Lung (tissue), 12 donors: ENCODE measurements around the gene CCDC175. TPM values are rescaled to one million over a fixed set of nuclear protein-coding genes. Genes with fewer than 3 reads are reported as not detected.
A peak's percentile ranks its signal among the peaks of the same experiment; 100 is the strongest.

Source experiments
- ATAC-seq: fragments of 200-7000 bp; cut with Tn5 transposase; one replicate; pipeline ENCODE4 v1.9.1; 2020; ENCODE audit warnings: moderate number of reproducible peaks; ENCODE audit not compliant: insufficient read depth, low FRiP score
- DNase-seq, 3 donors: peaks; one replicate each; pipeline ENCODE4 v3.0.0-alpha.2; 2013 to 2017
- H3K27ac ChIP-seq, 2 donors: one replicate each; pipeline ENCODE4 v1.5.1; 2013; ENCODE audit warnings: mild to moderate bottlenecking in 2 of 2, moderate library complexity in 2 of 2, control low read depth in 1 of 2, inconsistent platforms in 1 of 2, low read depth in 1 of 2, low read length in 1 of 2
- H3K27me3 ChIP-seq, 3 donors: one replicate each; pipeline ENCODE4 v1.5.1; 2013; ENCODE audit warnings: low read length in 2 of 3; ENCODE audit not compliant: control insufficient read depth in 3 of 3, insufficient read depth in 3 of 3
- H3K36me3 ChIP-seq, 4 donors: one replicate each; pipeline ENCODE4 v1.5.1; 2013; ENCODE audit warnings: low read length in 4 of 4, mild to moderate bottlenecking in 1 of 4, moderate library complexity in 1 of 4; ENCODE audit not compliant: control insufficient read depth in 4 of 4, insufficient read depth in 4 of 4
- H3K4me1 ChIP-seq, 5 donors: one replicate each; pipeline ENCODE4 v1.5.1; 2013; ENCODE audit warnings: low read length in 5 of 5, mild to moderate bottlenecking in 2 of 5, moderate library complexity in 1 of 5; ENCODE audit not compliant: control insufficient read depth in 5 of 5, insufficient read depth in 5 of 5
- H3K4me3 ChIP-seq: one replicate; pipeline ENCODE4 v1.5.1; 2013; ENCODE audit warnings: mild to moderate bottlenecking, control low read depth, moderate library complexity
- H3K9ac ChIP-seq, 2 donors: one replicate each; pipeline ENCODE4 v1.5.1; 2013; ENCODE audit warnings: low read length in 2 of 2, control low read depth in 1 of 2; ENCODE audit not compliant: insufficient read depth in 1 of 2
- H3K9me3 ChIP-seq, 4 donors: one replicate each; pipeline ENCODE4 v1.5.1; 2013; ENCODE audit warnings: low read length in 3 of 4, mild to moderate bottlenecking in 1 of 4, moderate library complexity in 1 of 4; ENCODE audit not compliant: control insufficient read depth in 4 of 4, insufficient read depth in 3 of 4
- WGBS, 2 donors: extraction: QIAGEN DNeasy Blood & Tissue Kit; methylation state at CpG; one replicate each; pipeline ENCODE4 v1.1.7; 2013; 5-methylcytosine and 5-hydroxymethylcytosine counted together
- polyA plus RNA-seq, 2 donors: library from polyadenylated mRNA; stranded (reverse); fragments of 200-250 nt; gene quantifications; one replicate each; pipeline ENCODE4 v1.2.1, GENCODE V29; 2013
- total RNA-seq, 2 donors: library from RNA; depleted of rRNA in 1 of 2; stranded (reverse); fragments of >200 nt in 1 of 2; gene quantifications; one replicate each; pipeline ENCODE4 v1.2.1, GENCODE V29; 2014 to 2021
- TF ChIP-seq, protein P1 (sequence below): IDR thresholded peaks from 2 replicates; pipeline ENCODE4 v1.5.1; 2012; ENCODE audit warnings: mild to moderate bottlenecking; ENCODE audit errors: control extremely low read depth, extremely low read depth
- donor health status: control.
- donor health status: control.
- donor health status: Bipolar disorder and iron deficiency.
- donor health status: healthy.
- donor health status: DM: yes; HTN: yes; CAD: no.

The CCDC175 gene
- total and polyA plus RNA-seq, 4 donors, result 0.06 to 0.94 (median 0.20) TPM

DNA sequence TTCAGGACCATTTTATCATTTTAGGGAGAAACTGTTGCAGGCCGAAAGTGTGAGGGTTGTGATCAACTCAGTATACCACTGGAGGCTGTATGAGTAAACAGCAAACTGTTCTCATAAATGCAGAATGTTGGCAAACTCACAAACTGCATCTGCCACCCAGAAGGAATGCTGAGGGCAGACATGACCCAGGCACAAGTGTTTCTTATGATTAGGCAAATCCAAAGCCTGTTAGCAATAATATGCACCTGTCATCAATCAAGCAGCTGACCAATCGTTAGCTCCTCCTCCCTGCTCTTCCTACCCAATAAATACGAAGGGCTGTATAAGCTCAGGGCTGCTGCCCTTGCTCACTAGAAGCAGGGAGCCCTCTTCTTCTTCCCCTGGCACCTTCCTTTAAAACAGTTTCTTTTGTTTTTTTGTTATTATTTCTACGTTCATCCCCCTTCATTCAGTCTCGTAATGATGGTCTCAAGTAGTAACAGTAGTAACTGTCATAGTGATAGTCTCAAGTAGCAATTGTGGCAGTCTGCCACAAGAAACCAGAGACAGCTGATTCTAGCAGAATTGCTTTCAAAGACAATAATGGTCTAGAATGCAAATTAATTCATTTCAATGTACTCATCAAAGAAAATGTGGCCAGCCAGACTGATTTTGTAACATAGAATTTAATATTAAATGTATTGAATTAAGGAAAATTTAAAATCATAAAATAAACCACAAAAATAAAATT, 15.2 kb upstream of the CCDC175 start:
- ATAC-seq (no peak), DNase-seq (no peak)
- Histone ChIP-seq H3K36me3 (no peaks in the 10 kb centered on the region), H3K9ac (no peak overlapping the region), H3K4me3 (no peak overlapping the region), H3K27me3 (no peaks in the 10 kb centered on the region), H3K27ac (no peak overlapping the region), H3K9me3 (peaks cover 0 to 4% (median 0%) of the 10 kb centered on the region in 4 donors), H3K4me1 (no peaks in the 10 kb centered on the region)
- TF ChIP-seq, protein P1, sequence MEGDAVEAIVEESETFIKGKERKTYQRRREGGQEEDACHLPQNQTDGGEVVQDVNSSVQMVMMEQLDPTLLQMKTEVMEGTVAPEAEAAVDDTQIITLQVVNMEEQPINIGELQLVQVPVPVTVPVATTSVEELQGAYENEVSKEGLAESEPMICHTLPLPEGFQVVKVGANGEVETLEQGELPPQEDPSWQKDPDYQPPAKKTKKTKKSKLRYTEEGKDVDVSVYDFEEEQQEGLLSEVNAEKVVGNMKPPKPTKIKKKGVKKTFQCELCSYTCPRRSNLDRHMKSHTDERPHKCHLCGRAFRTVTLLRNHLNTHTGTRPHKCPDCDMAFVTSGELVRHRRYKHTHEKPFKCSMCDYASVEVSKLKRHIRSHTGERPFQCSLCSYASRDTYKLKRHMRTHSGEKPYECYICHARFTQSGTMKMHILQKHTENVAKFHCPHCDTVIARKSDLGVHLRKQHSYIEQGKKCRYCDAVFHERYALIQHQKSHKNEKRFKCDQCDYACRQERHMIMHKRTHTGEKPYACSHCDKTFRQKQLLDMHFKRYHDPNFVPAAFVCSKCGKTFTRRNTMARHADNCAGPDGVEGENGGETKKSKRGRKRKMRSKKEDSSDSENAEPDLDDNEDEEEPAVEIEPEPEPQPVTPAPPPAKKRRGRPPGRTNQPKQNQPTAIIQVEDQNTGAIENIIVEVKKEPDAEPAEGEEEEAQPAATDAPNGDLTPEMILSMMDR, result no peak
- 86 to 92% methylated on average over 5 of the region's 5 CpGs for WGBS, 2 donors

DNA sequence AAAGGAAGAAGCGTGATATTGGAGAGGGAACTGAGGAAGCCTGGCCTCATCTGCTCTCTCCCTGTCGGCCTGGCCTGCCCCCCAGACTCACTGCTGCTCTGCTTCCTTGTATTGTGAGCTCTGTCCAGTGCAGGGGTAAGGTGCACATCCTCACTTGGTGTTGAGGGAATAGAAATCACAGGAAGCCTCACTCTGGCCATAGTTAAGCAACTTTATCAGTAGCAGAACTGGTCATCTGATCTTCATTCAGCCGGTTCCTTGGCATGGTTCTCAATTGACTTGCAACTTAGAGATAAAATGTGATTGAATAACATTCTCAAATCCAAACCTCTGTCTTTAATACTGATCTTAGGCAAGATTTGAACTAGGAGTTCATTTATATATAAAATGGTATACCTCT, 11.5 kb upstream of the CCDC175 start:
- H3K27ac ChIP-seq, result no peak overlapping the region
- H3K27me3 ChIP-seq, result no peaks in the 10 kb centered on the region
- 63 to 69% methylated on average over 3 of the region's 3 CpGs for WGBS, 2 donors

DNA sequence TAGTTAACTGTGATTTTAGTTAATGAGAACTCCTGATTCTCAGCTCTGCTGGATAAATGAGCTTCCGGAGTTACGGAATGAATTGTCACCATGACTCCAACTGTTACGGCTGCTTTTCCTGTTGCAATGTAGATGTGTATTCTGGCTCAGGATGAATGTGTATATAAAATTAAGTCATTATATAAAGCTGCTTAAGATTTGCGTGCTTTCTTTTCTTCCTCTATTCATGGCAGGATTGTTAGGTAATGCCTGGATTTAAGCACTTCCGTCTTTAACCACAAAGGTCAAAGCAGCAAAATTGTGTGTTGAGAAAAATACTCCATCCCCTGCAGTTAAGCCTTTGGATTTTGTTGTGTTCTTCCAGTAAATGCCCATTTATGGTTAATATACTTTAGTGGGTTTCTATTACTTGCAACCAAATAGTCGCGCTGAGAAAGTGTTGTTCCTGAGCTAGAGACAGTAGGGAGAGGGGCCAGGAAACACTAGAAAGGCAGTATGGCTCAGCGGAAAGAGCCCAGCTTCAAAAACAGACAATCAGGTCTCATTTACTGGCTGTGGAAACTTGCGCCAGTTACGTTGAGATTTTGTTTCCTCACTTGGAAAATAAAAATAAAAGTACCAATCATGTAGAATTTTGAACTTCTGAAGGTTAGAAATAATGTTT, 9.4 kb upstream of the CCDC175 start:
- Histone ChIP-seq H3K9me3 (peaks cover 0 to 2% (median 0%) of the 10 kb centered on the region in 4 donors), H3K27me3 (no peaks in the 10 kb centered on the region), H3K4me3 (no peak overlapping the region), H3K4me1 (peaks cover 0 to 2% (median 0%) of the 10 kb centered on the region in 5 donors), H3K9ac (no peak overlapping the region), H3K27ac (no peak overlapping the region), H3K36me3 (no peaks in the 10 kb centered on the region)
- TF ChIP-seq, protein P1, result no peak
- WGBS, 2 donors, result 34 to 60% methylated on average over 10 of the region's 10 CpGs
- no peak for ATAC-seq
- DNase-seq, result peak in 2 of 3 donors; percentile 6 to 17

More for the DNA sequence above, 11.5 kb upstream of the CCDC175 start:
- no peaks in the 10 kb centered on the region for H3K36me3 ChIP-seq
- H3K9me3 ChIP-seq, result peaks cover 0 to 4% (median 0%) of the 10 kb centered on the region in 4 donors
- ATAC-seq, result no peak
- H3K4me1 ChIP-seq, result peaks cover 0 to 2% (median 0%) of the 10 kb centered on the region in 5 donors
- no peak overlapping the region for H3K9ac ChIP-seq
- H3K4me3 ChIP-seq, result no peak overlapping the region
- TF ChIP-seq, protein P1, result no peak
- no peak for DNase-seq
